Sigmoid colon (tissue), 3 donors: ENCODE data around the gene PAX5.

Experiments
- POLR2A ChIP-seq, 2 donors: fragments of 450-650 bp; IDR thresholded peaks; one replicate each; pipeline ENCODE4 v1.6.1; 2016; ENCODE audit warnings: antibody characterized with exemption in 2 of 2, mild to moderate bottlenecking in 2 of 2, moderate library complexity in 2 of 2
- TF ChIP-seq, protein P1 (sequence below), 4 experiments: fragments of 450-650 bp in 3 of 4; fragments of 200-600 bp in 1 of 4; IDR thresholded peaks; one replicate each; pipeline ENCODE4 v1.5.1; 2016 to 2019; ENCODE audit warnings: antibody characterized with exemption in 4 of 4, mild to moderate bottlenecking in 3 of 4, moderate library complexity in 2 of 4

DNA sequence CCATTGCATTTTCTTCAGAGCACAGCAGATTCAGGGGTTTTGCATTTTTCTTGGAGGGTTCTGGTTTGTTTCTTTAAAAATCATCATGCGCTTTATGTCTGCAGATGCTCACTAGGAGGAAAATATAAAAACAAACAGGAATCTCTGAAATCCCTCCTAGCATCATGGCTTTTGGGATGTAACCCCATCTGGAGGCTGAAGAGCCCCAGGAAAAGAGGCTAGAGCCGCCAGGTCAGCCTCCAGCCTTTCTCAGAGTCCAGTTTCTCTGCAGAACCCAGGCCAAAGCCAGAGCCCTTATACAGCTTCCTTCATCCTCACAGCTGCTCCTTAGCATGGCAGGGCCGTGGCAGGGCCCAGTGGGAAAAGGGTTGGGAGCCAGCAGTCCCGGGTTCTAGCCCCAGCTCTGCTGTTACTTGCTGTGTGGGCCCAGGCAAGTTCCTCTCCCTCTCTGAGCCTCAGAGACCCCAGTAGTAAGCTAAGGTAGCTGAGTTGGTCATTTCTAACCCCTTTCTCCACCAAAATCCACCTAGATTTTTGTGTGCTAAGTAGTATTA, 62.1 kb downstream of the PAX5 start:
- no peak for TF ChIP-seq POLR2A (IDR thresholded peaks at IDR 0.05)
- TF ChIP-seq, protein P1, sequence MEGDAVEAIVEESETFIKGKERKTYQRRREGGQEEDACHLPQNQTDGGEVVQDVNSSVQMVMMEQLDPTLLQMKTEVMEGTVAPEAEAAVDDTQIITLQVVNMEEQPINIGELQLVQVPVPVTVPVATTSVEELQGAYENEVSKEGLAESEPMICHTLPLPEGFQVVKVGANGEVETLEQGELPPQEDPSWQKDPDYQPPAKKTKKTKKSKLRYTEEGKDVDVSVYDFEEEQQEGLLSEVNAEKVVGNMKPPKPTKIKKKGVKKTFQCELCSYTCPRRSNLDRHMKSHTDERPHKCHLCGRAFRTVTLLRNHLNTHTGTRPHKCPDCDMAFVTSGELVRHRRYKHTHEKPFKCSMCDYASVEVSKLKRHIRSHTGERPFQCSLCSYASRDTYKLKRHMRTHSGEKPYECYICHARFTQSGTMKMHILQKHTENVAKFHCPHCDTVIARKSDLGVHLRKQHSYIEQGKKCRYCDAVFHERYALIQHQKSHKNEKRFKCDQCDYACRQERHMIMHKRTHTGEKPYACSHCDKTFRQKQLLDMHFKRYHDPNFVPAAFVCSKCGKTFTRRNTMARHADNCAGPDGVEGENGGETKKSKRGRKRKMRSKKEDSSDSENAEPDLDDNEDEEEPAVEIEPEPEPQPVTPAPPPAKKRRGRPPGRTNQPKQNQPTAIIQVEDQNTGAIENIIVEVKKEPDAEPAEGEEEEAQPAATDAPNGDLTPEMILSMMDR (IDR thresholded peaks at IDR 0.05) = no peak
